Mucosa of gallbladder (tissue), 1 donor: ENCODE results near the gene ERF. TPM values are rescaled to one million over a fixed set of nuclear protein-coding genes. Genes with fewer than 3 reads are reported as not detected.
A peak's percentile ranks its signal among the peaks of the same experiment; 100 is the strongest.

Experiments
- DNase-seq: peaks from one replicate; pipeline ENCODE4 v3.0.0-alpha.2; 2020; ENCODE audit warnings: low spot score
- total RNA-seq: library from RNA; stranded (reverse); gene quantifications from one replicate; pipeline ENCODE4 v1.2.1, GENCODE V29; 2021
- donor health status: DM: no; HTN: no; CAD: no.

ERF gene
- total RNA-seq, 1 donor from 2014 or later: 68.3 TPM

GRCh38 chr19:42254089-42254849, 659 bp downstream of the ERF start:
- peak; percentile 81 for DNase-seq

- DNase-seq: peak; percentile 41
Measured at GRCh38 chr19:42253245-42254088, 1.5 kb downstream of the ERF start.

GRCh38 chr19:42252365-42253244, 2.3 kb downstream of the ERF start:
- DNase-seq: no peak

GRCh38 chr19:42251572-42252358, 3.2 kb downstream of the ERF start:
- DNase-seq: no peak

GRCh38 chr19:42250666-42251531, 4.0 kb downstream of the ERF start:
- no peak for DNase-seq

GRCh38 chr19:42250183-42250665, 4.7 kb downstream of the ERF start:
- DNase-seq: no peak

GRCh38 chr19:42249769-42250168, 5.2 kb downstream of the ERF start:
- DNase-seq: no peak

GRCh38 chr19:42249149-42249750, 5.7 kb downstream of the ERF start:
- DNase-seq: no peak

- no peak for DNase-seq
Measured at GRCh38 chr19:42248270-42249148, 6.4 kb downstream of the ERF start.

- DNase-seq: no peak
Measured at GRCh38 chr19:42247640-42248199, 7.2 kb downstream of the ERF start.

- DNase-seq: no peak
Measured at GRCh38 chr19:42246922-42247639, 7.8 kb downstream of the ERF start.

GRCh38 chr19:42246143-42246921, 8.6 kb downstream of the ERF start:
- DNase-seq: peak; percentile 66

GRCh38 chr19:42245231-42245630, 9.7 kb downstream of the ERF start:
- DNase-seq: no peak

GRCh38 chr19:42244347-42245220, 10.3 kb downstream of the ERF start:
- peak; percentile 94 for DNase-seq

GRCh38 chr19:42242512-42243409, 12.2 kb downstream of the ERF start, which contains the start of gene GSK3A:
Gene GSK3A (minus strand): TSS chr19:42242602. CDS start chr19:42242465, 137 bp downstream.
- peak; percentile 99 for DNase-seq
